Embryonic facial prominence (tissue), 1 donor: ENCODE results near the gene TTC5.
A peak's percentile ranks its signal among the peaks of the same experiment; 100 is the strongest.
"Not testable (repeated sequence)": the region's sequence is repeated elsewhere in the genome, so short reads cannot be mapped to it uniquely, and the experiment has no call there.

ENCODE experiments used
- DNase-seq: peaks from one replicate; pipeline ENCODE4 v3.0.0-alpha.2; 2016; ENCODE audit errors: extremely low spot score

Gene TTC5

GRCh38 chr14:20305265-20306078 is at the start of gene TTC5:
TTC5 (minus strand) TSS chr14:20305951; CDS start chr14:20305937, 14 bp downstream.
- peak; percentile 71 for DNase-seq

- no peak for DNase-seq
These were observed 45.1 kb upstream of the TTC5 start for GRCh38 chr14:20350860-20351259.

GRCh38 chr14:20350282-20350681 is 44.5 kb upstream of the TTC5 start:
- no peak for DNase-seq

GRCh38 chr14:20347747-20348146 is 42.0 kb upstream of the TTC5 start:
- no peak for DNase-seq

GRCh38 chr14:20346713-20347112 is 41.0 kb upstream of the TTC5 start:
- no peak for DNase-seq

- no peak for DNase-seq
These were observed 39.6 kb upstream of the TTC5 start for GRCh38 chr14:20345366-20345765.

GRCh38 chr14:20343862-20344220 is 38.1 kb upstream of the TTC5 start:
- DNase-seq = peak; percentile 13

GRCh38 chr14:20343092-20343861 is 37.5 kb upstream of the TTC5 start, which contains the start of gene PARP2:
PARP2 (plus strand) TSS chr14:20343635; CDS start chr14:20343642, 7 bp downstream.
- peak; percentile 99 for DNase-seq

GRCh38 chr14:20341646-20342045 is 35.9 kb upstream of the TTC5 start:
- no peak for DNase-seq

GRCh38 chr14:20341032-20341431 is 35.3 kb upstream of the TTC5 start:
- DNase-seq = not testable (repeated sequence)

GRCh38 chr14:20334017-20334416 is 28.3 kb upstream of the TTC5 start:
- no peak for DNase-seq

GRCh38 chr14:20333494-20333841 is 27.7 kb upstream of the TTC5 start:
- no peak for DNase-seq

- peak; percentile 82 for DNase-seq
These were observed 27.2 kb upstream of the TTC5 start, which contains the start of gene CCNB1IP1 for GRCh38 chr14:20332788-20333493. CCNB1IP1 (minus strand) TSS chr14:20333279; CDS start chr14:20316523, 16,756 bp downstream.

GRCh38 chr14:20332431-20332787 is 26.7 kb upstream of the TTC5 start:
- no peak for DNase-seq

GRCh38 chr14:20331053-20331613 is 25.4 kb upstream of the TTC5 start:
- DNase-seq = no peak

GRCh38 chr14:20329355-20329754 is 23.6 kb upstream of the TTC5 start:
- DNase-seq = no peak

- no peak for DNase-seq
These were observed 23.0 kb upstream of the TTC5 start for GRCh38 chr14:20328705-20329104.

GRCh38 chr14:20327005-20327869 is 21.5 kb upstream of the TTC5 start:
- peak; percentile 44 for DNase-seq

- no peak for DNase-seq
These were observed 12.0 kb upstream of the TTC5 start for GRCh38 chr14:20317720-20318119.

- no peak for DNase-seq
These were observed 8.3 kb upstream of the TTC5 start for GRCh38 chr14:20314026-20314425.

GRCh38 chr14:20306079-20306423 is 300 bp upstream of the TTC5 start:
- DNase-seq = no peak
